Stimulated activated CD8-positive, alpha-beta memory T cell treated with anti-CD3 and anti-CD28 coated beads, Interleukin-15, amount 100 ng/mL, for 1 hour (primary cell): ENCODE measurements around the gene PTGER3.
"Not testable (repeated sequence)": the region's sequence is repeated elsewhere in the genome, so short reads cannot be mapped to it uniquely, and the experiment has no call there.

Experiments
- DNase-seq: peaks from one replicate; pipeline ENCODE4 v3.0.0-alpha.2; 2020; ENCODE audit warnings: low read depth

The PTGER3 gene

GRCh38 chr1:71002709-71003475 lies 44.7 kb downstream of the PTGER3 start:
- no peak for DNase-seq

DNA sequence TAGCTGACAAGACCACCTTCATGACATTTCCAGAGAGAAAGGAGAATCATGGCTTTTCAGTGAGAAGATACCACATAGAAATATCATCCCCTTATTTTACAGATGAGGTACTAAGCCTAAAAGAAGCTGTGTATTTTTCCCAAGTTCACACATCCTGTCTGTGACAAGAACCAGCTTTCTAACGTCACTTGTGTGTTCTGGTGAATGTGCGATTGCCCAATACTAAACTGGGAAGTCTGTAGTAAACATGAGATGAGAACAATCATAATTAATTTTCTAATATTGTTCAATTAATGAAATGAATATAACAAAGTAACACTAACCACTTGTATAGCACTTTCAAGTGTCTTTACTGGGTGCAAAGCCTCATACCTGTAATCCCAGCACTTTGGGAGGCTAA lies 46.0 kb downstream of the PTGER3 start:
- DNase-seq: no peak

- DNase-seq: no peak
Measured at GRCh38 chr1:70997793-70998192, 49.8 kb downstream of the PTGER3 start.

DNA sequence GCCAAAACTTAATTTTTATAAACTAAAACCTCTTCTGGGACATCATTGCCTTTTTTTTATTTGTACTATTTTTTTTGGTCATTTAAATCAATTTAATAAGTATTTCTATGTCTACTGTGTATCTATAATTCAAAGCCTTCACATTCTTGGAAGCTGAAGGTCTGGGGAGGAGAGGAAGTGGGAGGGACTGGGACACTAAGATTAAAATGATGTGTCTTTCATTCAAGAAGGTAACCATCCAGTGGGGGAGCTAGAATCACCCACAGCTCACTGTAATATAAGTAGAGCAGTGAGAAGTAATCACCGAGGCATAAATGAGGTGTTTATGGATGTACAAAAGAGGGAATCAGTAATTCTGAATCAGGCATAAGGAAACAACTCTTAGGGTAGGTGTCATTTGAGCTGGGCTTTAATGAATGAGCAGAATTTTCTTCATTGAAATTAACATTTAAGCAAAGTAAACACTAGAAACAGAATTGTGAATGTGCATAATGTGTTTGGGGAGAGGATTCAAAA lies 52.8 kb downstream of the PTGER3 start:
- DNase-seq: no peak

DNA sequence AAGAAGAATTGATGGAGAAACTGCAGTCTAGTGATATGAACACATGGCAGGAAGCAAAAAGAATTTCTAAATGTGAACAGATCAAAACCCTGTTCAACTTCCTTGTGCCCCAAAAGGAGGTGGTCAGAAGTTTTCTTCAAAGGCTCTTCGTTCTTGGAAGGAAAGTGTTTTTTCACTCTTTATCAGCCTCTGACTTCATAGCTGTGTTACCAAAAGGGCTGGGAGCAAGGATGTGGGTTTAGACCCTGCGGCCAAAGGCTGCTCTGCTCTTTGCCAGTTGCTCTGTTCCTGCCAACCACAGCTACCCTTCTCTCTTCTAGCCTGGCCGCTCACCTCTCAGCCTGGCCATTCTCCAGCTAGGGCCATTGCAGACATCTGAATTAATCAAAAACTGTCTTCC lies 53.8 kb downstream of the PTGER3 start:
- DNase-seq: no peak

- no peak for DNase-seq
Measured at GRCh38 chr1:70992521-70992920, 55.1 kb downstream of the PTGER3 start.

DNA sequence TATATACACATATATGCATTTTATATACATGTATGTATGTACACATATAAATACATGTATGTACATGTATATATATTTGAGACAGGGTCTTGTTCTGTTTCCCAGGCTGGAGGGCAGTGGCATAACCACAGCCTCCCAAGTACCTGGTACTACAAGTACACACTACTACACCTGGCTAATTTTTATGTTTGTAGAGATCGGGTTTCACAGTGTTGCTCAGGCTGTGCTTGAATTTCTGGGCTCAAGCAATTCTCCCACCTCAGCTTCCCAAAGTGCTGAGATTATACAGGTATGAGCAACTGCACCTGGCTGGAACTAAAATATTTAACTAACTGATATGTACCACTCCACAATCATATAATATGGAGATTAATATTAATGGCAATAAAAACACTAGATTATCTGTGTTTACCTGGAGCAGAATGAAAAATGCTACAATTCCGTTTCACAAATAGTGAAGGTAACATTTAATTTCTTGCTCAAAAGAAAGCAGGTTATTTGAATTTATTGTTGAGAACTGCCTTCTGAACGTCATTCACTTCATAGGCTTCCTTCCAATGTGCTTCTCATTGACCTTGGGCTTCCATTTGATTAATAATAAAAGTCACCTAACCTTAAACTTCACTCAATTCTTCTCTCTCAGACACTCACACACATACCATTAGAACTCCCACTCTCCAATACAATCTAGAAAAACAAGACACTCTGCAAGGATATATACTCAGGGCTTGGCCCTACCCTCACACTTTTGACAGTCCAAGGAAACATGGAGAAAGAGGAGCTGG lies 57.0 kb downstream of the PTGER3 start:
- DNase-seq: no peak

GRCh38 chr1:70987497-70987896 lies 60.1 kb downstream of the PTGER3 start:
- DNase-seq: no peak

DNA sequence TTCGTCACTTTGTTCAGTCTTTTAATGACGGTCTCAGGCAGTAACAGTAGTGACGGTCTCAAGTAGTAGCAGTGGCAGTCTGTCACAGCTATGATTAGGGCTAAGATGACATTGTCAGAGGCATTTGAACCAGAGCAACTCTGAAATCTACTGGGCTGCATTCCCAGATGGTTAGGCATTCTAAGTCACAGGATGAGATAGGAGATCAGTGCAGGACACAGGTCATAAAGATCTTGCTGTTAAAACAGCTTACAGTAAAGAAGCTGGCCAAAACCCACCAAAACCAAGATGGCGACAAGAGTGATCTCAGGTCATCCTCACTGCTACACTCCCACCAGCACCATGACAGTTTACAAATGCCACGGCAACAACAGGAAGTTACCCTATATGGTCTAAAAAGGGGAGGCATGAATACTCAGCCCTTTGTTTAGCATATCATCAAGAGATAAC lies 61.8 kb downstream of the PTGER3 start:
- DNase-seq: not testable (repeated sequence)

DNA sequence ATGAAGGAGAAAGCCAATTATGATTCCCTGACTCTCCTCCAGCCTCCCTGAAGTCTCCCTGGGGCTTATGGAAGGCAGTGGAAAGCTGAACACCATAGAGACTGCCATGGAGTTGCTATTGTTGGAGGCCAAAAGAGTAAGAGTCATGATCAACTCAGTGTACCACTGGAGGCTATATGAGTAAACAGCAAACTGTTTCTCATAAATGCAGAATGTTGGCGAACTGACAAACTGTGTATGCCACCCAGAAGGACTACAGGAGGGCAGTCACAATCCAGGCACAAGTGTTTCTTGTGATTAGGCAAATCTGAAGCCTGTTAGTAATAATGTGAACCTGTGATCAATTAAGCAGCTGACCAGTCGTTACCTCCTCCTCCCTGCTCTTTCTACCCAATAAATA lies 62.3 kb downstream of the PTGER3 start:
- not testable (repeated sequence) for DNase-seq

- DNase-seq: no peak
Measured at GRCh38 chr1:70980361-70980760, 67.3 kb downstream of the PTGER3 start.

- DNase-seq: no peak
Measured at GRCh38 chr1:70979881-70980280, 67.7 kb downstream of the PTGER3 start.

GRCh38 chr1:70979313-70979712 lies 68.3 kb downstream of the PTGER3 start:
- DNase-seq: no peak

GRCh38 chr1:70978623-70979022 lies 69.0 kb downstream of the PTGER3 start:
- DNase-seq: no peak

- DNase-seq: no peak
Measured at GRCh38 chr1:70977575-70977974, 70.0 kb downstream of the PTGER3 start.

GRCh38 chr1:70977041-70977440 lies 70.6 kb downstream of the PTGER3 start:
- no peak for DNase-seq

GRCh38 chr1:70973754-70974153 lies 73.9 kb downstream of the PTGER3 start:
- no peak for DNase-seq

GRCh38 chr1:70970407-70970806 lies 77.2 kb downstream of the PTGER3 start:
- DNase-seq: no peak

DNA sequence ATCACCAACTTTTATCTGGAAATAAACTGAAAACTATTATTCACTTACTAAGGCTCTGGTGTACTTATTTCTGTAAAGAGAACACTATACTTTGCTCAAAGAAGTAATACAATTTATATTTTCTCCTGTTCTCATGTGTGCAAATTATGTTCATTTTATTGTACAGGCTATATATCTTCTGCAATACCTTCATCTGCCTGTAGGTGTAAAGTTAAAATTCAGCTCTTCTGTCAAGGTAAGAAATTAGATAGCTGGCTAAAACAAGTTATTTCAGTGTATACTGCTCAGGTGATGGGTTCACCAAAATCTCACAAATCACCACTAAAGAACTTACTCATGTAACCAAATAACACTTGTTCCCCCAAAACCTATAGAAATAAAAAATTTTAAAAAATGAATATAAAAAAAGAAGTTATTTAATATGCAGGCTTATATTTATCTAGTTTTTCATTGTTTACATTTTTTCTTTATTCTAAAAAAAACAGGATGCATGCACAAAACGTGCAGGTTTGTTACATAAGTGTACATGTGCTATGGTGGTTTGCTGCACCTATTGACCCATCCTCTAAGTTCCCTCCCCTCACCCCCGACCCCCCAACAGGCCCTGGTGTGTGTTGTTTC lies 81.5 kb downstream of the PTGER3 start:
- no peak for DNase-seq

GRCh38 chr1:70963374-70963773 lies 84.2 kb downstream of the PTGER3 start:
- DNase-seq: no peak

DNA sequence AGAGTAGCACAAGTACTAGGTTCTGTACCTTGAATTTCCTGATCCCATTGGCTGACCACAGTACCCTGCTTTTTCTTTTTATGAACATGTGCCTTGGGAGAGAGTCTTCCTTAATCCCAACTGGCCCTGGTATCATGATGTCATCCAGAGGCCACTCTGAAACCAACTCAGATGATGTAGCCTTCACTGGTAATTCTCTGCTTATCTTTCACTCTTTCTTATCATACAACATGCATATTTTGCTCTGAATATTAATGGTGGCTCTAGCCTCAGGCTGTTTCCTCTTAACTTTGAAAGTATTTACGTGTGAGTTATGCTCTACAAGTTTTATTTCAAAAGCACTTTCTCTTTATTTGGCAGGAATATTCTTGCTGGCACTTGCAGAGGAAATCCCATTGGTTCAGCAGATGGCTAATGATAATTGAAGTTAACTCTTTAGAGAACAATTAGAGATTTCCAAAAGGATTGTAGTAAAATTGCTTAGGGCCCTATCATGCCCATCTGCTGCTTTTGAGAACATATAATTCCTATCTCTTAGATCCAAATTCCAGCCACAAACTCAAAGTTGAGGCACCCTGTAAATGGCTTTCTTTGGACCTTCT lies 86.1 kb downstream of the PTGER3 start:
- DNase-seq: no peak

- DNase-seq: no peak
Measured at GRCh38 chr1:70948396-70949017, 99.1 kb downstream of the PTGER3 start.
